BLaER1 treated with 17β-estradiol and CSF1 and Interleukin-3, amounts not matched to agents 10 nM and 100 nM (cell line): ENCODE data around the gene C18orf54.

Experiments
- H3K27ac ChIP-seq, 11 experiments: shearing (Covaris generic); formaldehyde crosslinking; 2 replicates each; pipeline ENCODE4 v1.8.1; 2022
- H3K27me3 ChIP-seq, 11 experiments: shearing (Covaris generic); formaldehyde crosslinking; 2 replicates each; pipeline ENCODE4 v1.8.1; 2022
- H3K36me3 ChIP-seq, 11 experiments: shearing (Covaris generic); formaldehyde crosslinking; 2 replicates each; pipeline ENCODE4 v1.8.1; 2022
- H3K4me1 ChIP-seq, 10 experiments: shearing (Covaris generic); formaldehyde crosslinking; 2 replicates each; pipeline ENCODE4 v1.8.1; 2022
- H3K4me2 ChIP-seq, 11 experiments: shearing (Covaris generic); formaldehyde crosslinking; 2 replicates each; pipeline ENCODE4 v1.8.1; 2022
- H3K4me3 ChIP-seq, 10 experiments: shearing (Covaris generic); formaldehyde crosslinking; 2 replicates each; pipeline ENCODE4 v1.8.1; 2022
- H3K9ac ChIP-seq, 11 experiments: shearing (Covaris generic); formaldehyde crosslinking; 2 replicates each; pipeline ENCODE4 v1.8.1; 2022
- H3K9me3 ChIP-seq, 11 experiments: shearing (Covaris generic); formaldehyde crosslinking; replicated peaks in 1 of 11; 2 replicates each; pipeline ENCODE4 v1.8.1; 2022
- H4K20me1 ChIP-seq, 11 experiments: shearing (Covaris generic); formaldehyde crosslinking; 2 replicates each; pipeline ENCODE4 v1.8.1; 2022
- Cebpa-rat ChIP-seq, 11 experiments: shearing (Covaris generic); IDR thresholded peaks; 2 replicates each; pipeline ENCODE4 v1.8.1; 2022

Gene C18orf54

DNA sequence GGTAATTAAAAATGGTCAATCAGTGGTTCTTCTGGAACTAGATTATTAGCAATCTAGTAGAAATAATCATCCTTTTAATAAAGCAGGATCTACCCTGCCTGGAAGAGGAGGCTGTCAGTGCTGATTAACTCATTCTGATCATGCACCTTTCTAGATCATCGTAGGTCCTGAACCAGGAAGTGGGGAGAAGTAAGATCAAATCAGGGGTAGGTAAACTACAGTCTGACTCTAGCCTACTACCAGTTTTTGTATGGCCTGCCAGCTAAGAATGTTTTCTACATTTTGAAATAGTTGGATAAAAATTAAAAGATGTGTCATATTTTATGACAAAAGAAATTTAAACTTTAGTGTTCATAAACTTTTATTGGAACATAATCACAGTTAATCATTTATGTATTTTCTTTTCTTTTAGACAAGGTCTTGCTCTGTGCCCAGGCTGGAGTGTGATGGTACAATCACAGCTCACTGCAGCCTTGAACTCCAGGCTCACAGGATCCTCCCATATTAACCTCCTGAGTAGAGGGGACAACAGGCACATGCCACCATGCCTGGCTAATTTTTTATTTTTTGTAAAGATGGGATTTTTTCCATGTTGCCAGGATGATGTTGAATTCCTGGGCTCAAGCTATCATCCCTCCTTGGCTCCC, 36.1 kb downstream of the C18orf54 start:
- H3K4me2 ChIP-seq, result no peak overlapping the region
- H3K27me3 ChIP-seq, result no peaks in the 10 kb centered on the region
- peaks cover 4 to 20% (median 7%) of the 10 kb centered on the region in 10 experiments for H3K4me1 ChIP-seq
- H4K20me1 ChIP-seq, result no peaks in the 10 kb centered on the region
- no peak overlapping the region for H3K4me3 ChIP-seq
- H3K36me3 ChIP-seq, result no peaks in the 10 kb centered on the region
- no peak overlapping the region for H3K27ac ChIP-seq
- H3K9me3 ChIP-seq, result no peaks in the 10 kb centered on the region
- H3K9ac ChIP-seq, result no peak overlapping the region
- no peak for TF ChIP-seq Cebpa-rat (IDR thresholded peaks at IDR 0.05)

- Histone ChIP-seq H3K4me3 (no peak overlapping the region), H3K9me3 (no peaks in the 10 kb centered on the region), H3K4me2 (peak overlapping the region in 1 of 11 experiments; percentile 10; a peak in 2 of 22 replicates), H3K36me3 (no peaks in the 10 kb centered on the region), H3K4me1 (peaks cover 0 to 13% (median 0%) of the 10 kb centered on the region in 10 experiments; a peak in 4 of 20 replicates), H3K9ac (no peak overlapping the region), H4K20me1 (no peaks in the 10 kb centered on the region), H3K27me3 (no peaks in the 10 kb centered on the region), H3K27ac (no peak overlapping the region; a peak in 1 of 22 replicates)
- TF ChIP-seq Cebpa-rat (IDR thresholded peaks at IDR 0.05), result no peak
Observed at GRCh38 chr18:54396760-54397159, 39.1 kb downstream of the C18orf54 start.

DNA sequence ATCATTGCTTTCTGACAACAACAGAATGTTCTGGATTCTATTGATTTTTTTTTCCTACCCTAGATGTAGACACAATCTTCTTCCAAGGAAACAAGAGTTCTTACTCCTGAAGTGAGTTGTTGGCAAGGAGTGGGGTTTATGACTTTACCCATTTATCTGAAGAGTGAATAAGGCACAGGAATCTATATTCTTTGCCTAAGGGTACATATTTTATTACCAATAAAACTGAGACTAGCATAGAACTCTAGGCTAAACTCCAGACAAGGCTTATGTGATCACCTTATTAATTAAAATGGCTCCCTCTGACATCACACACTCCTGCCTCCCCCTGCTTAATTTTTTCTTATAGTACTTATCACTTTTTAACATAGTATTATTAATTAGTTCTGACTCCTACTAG, 47.6 kb downstream of the C18orf54 start:
- H3K27me3 ChIP-seq, result no peaks in the 10 kb centered on the region
- H3K4me1 ChIP-seq, result no peaks in the 10 kb centered on the region

GRCh38 chr18:54411781-54412180, 54.1 kb downstream of the C18orf54 start:
- Histone ChIP-seq H3K36me3 (no peaks in the 10 kb centered on the region), H3K27me3 (no peaks in the 10 kb centered on the region), H3K9me3 (no peaks in the 10 kb centered on the region), H3K4me2 (no peak overlapping the region), H4K20me1 (no peaks in the 10 kb centered on the region), H3K4me1 (peaks cover 0 to 10% (median 0%) of the 10 kb centered on the region in 10 experiments; a peak in 5 of 20 replicates), H3K27ac (no peak overlapping the region), H3K9ac (no peak overlapping the region), H3K4me3 (no peak overlapping the region)
- no peak for TF ChIP-seq Cebpa-rat (IDR thresholded peaks at IDR 0.05)

More for the DNA sequence above, 47.6 kb downstream of the C18orf54 start:
- Histone ChIP-seq H3K9me3 (no peaks in the 10 kb centered on the region), H3K4me3 (no peak overlapping the region), H4K20me1 (no peaks in the 10 kb centered on the region), H3K27ac (no peak overlapping the region), H3K9ac (no peak overlapping the region), H3K36me3 (no peaks in the 10 kb centered on the region), H3K4me2 (no peak overlapping the region)
- no peak for TF ChIP-seq Cebpa-rat (IDR thresholded peaks at IDR 0.05)

DNA sequence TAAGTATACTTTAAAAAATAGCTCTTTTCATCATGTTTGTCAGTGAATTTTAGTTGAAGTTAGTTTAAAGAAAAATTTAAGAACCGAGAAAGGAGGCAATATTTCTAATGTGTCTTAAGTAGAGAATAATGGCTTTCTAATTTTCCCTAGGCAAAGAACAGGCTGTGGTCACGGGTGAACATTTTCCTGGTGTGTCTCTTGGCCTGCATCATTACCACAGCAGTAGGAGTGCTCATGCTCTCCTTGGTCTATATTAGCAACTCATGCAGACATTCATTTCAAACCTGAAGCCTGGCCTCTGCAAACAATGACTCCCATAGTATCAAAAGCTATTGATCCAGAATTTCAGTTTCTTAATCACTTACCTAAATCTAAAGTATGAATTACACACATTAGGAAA, 57.4 kb downstream of the C18orf54 start:
- no peaks in the 10 kb centered on the region for H4K20me1 ChIP-seq
- H3K36me3 ChIP-seq, result no peaks in the 10 kb centered on the region
- H3K4me1 ChIP-seq, result peaks cover 0 to 11% (median 0%) of the 10 kb centered on the region in 10 experiments; a peak in 5 of 20 replicates
- H3K9ac ChIP-seq, result no peak overlapping the region
- H3K4me3 ChIP-seq, result no peak overlapping the region
- H3K27me3 ChIP-seq, result no peaks in the 10 kb centered on the region
- no peak for TF ChIP-seq Cebpa-rat (IDR thresholded peaks at IDR 0.05)
- no peaks in the 10 kb centered on the region for H3K9me3 ChIP-seq
- no peak overlapping the region for H3K27ac ChIP-seq
- no peak overlapping the region for H3K4me2 ChIP-seq

- TF ChIP-seq Cebpa-rat (IDR thresholded peaks at IDR 0.05), result no peak
- no peaks in the 10 kb centered on the region for H4K20me1 ChIP-seq
- H3K4me2 ChIP-seq, result peak overlapping the region in 3 of 11 experiments; percentile 4 to 21 (median 12); a peak in 3 of 22 replicates
- H3K4me3 ChIP-seq, result no peak overlapping the region
- H3K27me3 ChIP-seq, result no peaks in the 10 kb centered on the region
- H3K36me3 ChIP-seq, result no peaks in the 10 kb centered on the region
- no peak overlapping the region for H3K27ac ChIP-seq
- no peak overlapping the region for H3K9ac ChIP-seq
- no peaks in the 10 kb centered on the region for H3K9me3 ChIP-seq
- H3K4me1 ChIP-seq, result peaks cover 0 to 11% (median 0%) of the 10 kb centered on the region in 10 experiments; a peak in 5 of 20 replicates
Observed at GRCh38 chr18:54416436-54416835, 58.7 kb downstream of the C18orf54 start.

- no peaks in the 10 kb centered on the region for H3K27me3 ChIP-seq
- H4K20me1 ChIP-seq, result no peaks in the 10 kb centered on the region
- no peak overlapping the region for H3K27ac ChIP-seq
- no peaks in the 10 kb centered on the region for H3K4me1 ChIP-seq
- H3K9ac ChIP-seq, result no peak overlapping the region
- no peaks in the 10 kb centered on the region for H3K36me3 ChIP-seq
- H3K4me2 ChIP-seq, result no peak overlapping the region
- H3K4me3 ChIP-seq, result no peak overlapping the region
- TF ChIP-seq Cebpa-rat (IDR thresholded peaks at IDR 0.05), result no peak
- no peaks in the 10 kb centered on the region for H3K9me3 ChIP-seq
Observed at GRCh38 chr18:54423831-54424230, 66.1 kb downstream of the C18orf54 start.

GRCh38 chr18:54426085-54426665, 68.5 kb downstream of the C18orf54 start:
- Histone ChIP-seq H3K27me3 (no peaks in the 10 kb centered on the region), H3K27ac (no peak overlapping the region), H3K4me3 (no peak overlapping the region), H3K9me3 (no peaks in the 10 kb centered on the region), H3K4me1 (no peaks in the 10 kb centered on the region), H3K9ac (no peak overlapping the region), H3K36me3 (no peaks in the 10 kb centered on the region), H4K20me1 (no peaks in the 10 kb centered on the region), H3K4me2 (no peak overlapping the region)
- no peak for TF ChIP-seq Cebpa-rat (IDR thresholded peaks at IDR 0.05)
